Astrocyte (in vitro differentiated cells and primary cell): Measurements from ENCODE around the gene DACT3. TPM values are rescaled to one million over a fixed set of nuclear protein-coding genes. Genes with fewer than 3 reads are reported as not detected.

Source experiments
- DNase-seq: peaks from one replicate; pipeline ENCODE4 v3.0.0-alpha.2; 2010; ENCODE audit warnings: low read depth
- FAIRE-seq: peaks from 2 replicates; lab custom pipeline; 2011; peaks lifted over from hg19 to GRCh38; lab: Jason Lieb, UNC
- H2AFZ ChIP-seq: 2 replicates; pipeline ENCODE4 v1.6.0; 2012; ENCODE audit warnings: low read depth, low read length, inconsistent platforms
- H3K27ac ChIP-seq: 2 replicates; pipeline ENCODE4 v1.5.1; 2011; ENCODE audit warnings: low read depth, low read length, inconsistent platforms
- H3K27me3 ChIP-seq: 2 replicates; pipeline ENCODE4 v1.6.0; 2011; ENCODE audit warnings: low read length, inconsistent platforms; ENCODE audit not compliant: insufficient read depth
- H3K36me3 ChIP-seq: 2 replicates; pipeline ENCODE4 v1.5.1; 2011; ENCODE audit warnings: low read length, inconsistent platforms; ENCODE audit not compliant: insufficient read depth
- H3K4me1 ChIP-seq: 2 replicates; pipeline ENCODE4 v1.5.1; 2011; ENCODE audit warnings: low read length, inconsistent platforms; ENCODE audit not compliant: insufficient read depth
- H3K4me2 ChIP-seq: 2 replicates; pipeline ENCODE4 v1.6.0; 2012; ENCODE audit warnings: low read length, inconsistent platforms
- H3K4me3 ChIP-seq: 2 replicates; pipeline ENCODE4 v1.5.1; 2011; ENCODE audit warnings: low read depth, mild to moderate bottlenecking, low read length, inconsistent platforms; ENCODE audit not compliant: insufficient read depth
- H3K79me2 ChIP-seq: 2 replicates; pipeline ENCODE4 v1.6.0; 2012; ENCODE audit warnings: mild to moderate bottlenecking, low read length, inconsistent platforms; ENCODE audit not compliant: insufficient read depth
- H3K9ac ChIP-seq: 2 replicates; pipeline ENCODE4 v1.6.0; 2012; ENCODE audit warnings: mild to moderate bottlenecking, low read length, inconsistent platforms
- H3K9me3 ChIP-seq: 2 replicates; pipeline ENCODE4 v1.5.1; 2012; ENCODE audit warnings: low read depth, mild to moderate bottlenecking, low read length, inconsistent platforms; ENCODE audit not compliant: insufficient read depth
- H4K20me1 ChIP-seq: 2 replicates; pipeline ENCODE4 v1.6.0; 2012; ENCODE audit warnings: low read length, inconsistent platforms; ENCODE audit not compliant: insufficient read depth
- H3K27ac Mint-ChIP-seq: one replicate; pipeline ENCODE4 v1.8.0; 2021; ENCODE audit warnings: mild to moderate bottlenecking, mixed read lengths; ENCODE audit not compliant: unreplicated experiment
- H3K27me3 Mint-ChIP-seq: one replicate; pipeline ENCODE4 v1.8.0; 2021; ENCODE audit warnings: low read depth, mixed read lengths; ENCODE audit not compliant: unreplicated experiment
- H3K36me3 Mint-ChIP-seq: one replicate; pipeline ENCODE4 v1.8.0; 2021; ENCODE audit warnings: low read depth, mixed read lengths; ENCODE audit not compliant: unreplicated experiment
- H3K4me1 Mint-ChIP-seq: one replicate; pipeline ENCODE4 v1.8.0; 2021; ENCODE audit warnings: low read depth, mixed read lengths; ENCODE audit not compliant: unreplicated experiment
- H3K4me3 Mint-ChIP-seq: one replicate; pipeline ENCODE4 v1.8.0; 2021; ENCODE audit warnings: mild to moderate bottlenecking, moderate library complexity, mixed read lengths; ENCODE audit not compliant: unreplicated experiment
- H3K9me3 Mint-ChIP-seq: one replicate; pipeline ENCODE4 v1.8.0; 2021; ENCODE audit warnings: mild to moderate bottlenecking, mixed read lengths; ENCODE audit not compliant: unreplicated experiment
- EZH2 ChIP-seq: IDR thresholded peaks from 2 replicates; pipeline ENCODE4 v1.6.1; 2012; ENCODE audit warnings: mild to moderate bottlenecking, low read length, inconsistent platforms; ENCODE audit not compliant: insufficient read depth
- total RNA-seq: library from RNA; stranded (reverse); gene quantifications from 2 replicates; pipeline ENCODE4 v1.2.1, GENCODE V29; 2021
- TF ChIP-seq, protein P1 (sequence below): IDR thresholded peaks from 2 replicates; pipeline ENCODE4 v1.5.1; 2011; ENCODE audit warnings: low read depth, mild to moderate bottlenecking, inconsistent platforms, low read length, moderate library complexity; ENCODE audit not compliant: insufficient read depth

Gene DACT3
- total RNA-seq, 1 donor from 2014 or later: 19.8 TPM

DNA sequence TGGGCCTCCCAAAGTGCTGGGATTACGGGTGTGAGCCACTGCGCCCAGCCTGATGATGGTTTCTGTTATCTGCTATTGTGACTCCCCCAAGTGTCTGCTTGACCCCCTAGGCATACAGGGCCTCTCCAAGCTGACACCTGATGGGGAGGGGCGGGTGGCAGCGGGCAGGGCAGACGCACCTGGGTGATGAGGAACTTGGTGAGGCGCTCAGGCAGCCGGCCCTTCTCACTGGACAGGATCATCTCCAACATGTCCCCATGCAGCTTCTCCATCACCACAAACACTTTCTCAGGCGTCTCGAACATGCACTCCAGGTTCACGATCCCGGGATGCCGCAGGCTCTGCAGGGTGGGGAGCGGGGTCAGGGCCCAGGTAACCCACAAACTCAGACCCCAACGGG lies 28.4 kb upstream of the DACT3 start:
- Histone ChIP-seq H3K4me3 (no peak overlapping the region), H3K79me2 (no peaks in the 10 kb centered on the region), H3K27ac (no peak overlapping the region), H3K36me3 (peaks cover 45% of the 10 kb centered on the region), H3K27me3 (no peaks in the 10 kb centered on the region), H3K4me1 (no peaks in the 10 kb centered on the region), H3K4me2 (no peak overlapping the region), H4K20me1 (peaks cover 21% of the 10 kb centered on the region), H3K9ac (no peak overlapping the region), H3K9me3 (no peaks in the 10 kb centered on the region), H2AFZ (no peak overlapping the region)
- Mint-ChIP-seq H3K4me3 (no peak overlapping the region), H3K27me3 (no peaks in the 10 kb centered on the region), H3K27ac (no peak overlapping the region), H3K4me1 (no peaks in the 10 kb centered on the region), H3K9me3 (no peaks in the 10 kb centered on the region), H3K36me3 (peaks cover 43% of the 10 kb centered on the region)
- TF ChIP-seq, protein P1, sequence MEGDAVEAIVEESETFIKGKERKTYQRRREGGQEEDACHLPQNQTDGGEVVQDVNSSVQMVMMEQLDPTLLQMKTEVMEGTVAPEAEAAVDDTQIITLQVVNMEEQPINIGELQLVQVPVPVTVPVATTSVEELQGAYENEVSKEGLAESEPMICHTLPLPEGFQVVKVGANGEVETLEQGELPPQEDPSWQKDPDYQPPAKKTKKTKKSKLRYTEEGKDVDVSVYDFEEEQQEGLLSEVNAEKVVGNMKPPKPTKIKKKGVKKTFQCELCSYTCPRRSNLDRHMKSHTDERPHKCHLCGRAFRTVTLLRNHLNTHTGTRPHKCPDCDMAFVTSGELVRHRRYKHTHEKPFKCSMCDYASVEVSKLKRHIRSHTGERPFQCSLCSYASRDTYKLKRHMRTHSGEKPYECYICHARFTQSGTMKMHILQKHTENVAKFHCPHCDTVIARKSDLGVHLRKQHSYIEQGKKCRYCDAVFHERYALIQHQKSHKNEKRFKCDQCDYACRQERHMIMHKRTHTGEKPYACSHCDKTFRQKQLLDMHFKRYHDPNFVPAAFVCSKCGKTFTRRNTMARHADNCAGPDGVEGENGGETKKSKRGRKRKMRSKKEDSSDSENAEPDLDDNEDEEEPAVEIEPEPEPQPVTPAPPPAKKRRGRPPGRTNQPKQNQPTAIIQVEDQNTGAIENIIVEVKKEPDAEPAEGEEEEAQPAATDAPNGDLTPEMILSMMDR: no peak
- TF ChIP-seq EZH2: no peak
- DNase-seq: no peak
- no peak for FAIRE-seq

- no peaks in the 10 kb centered on the region for H3K79me2 ChIP-seq
- Mint-ChIP-seq H3K4me3 (no peak overlapping the region), H3K27ac (no peak overlapping the region), H3K27me3 (no peaks in the 10 kb centered on the region), H3K4me1 (no peaks in the 10 kb centered on the region), H3K36me3 (peaks cover 32% of the 10 kb centered on the region), H3K9me3 (no peaks in the 10 kb centered on the region)
- H2AFZ ChIP-seq: no peak overlapping the region
- no peak overlapping the region for H3K4me3 ChIP-seq
- H3K4me1 ChIP-seq: no peaks in the 10 kb centered on the region
- FAIRE-seq (no peak), DNase-seq (no peak)
- no peak overlapping the region for H3K9ac ChIP-seq
- no peak overlapping the region for H3K4me2 ChIP-seq
- H4K20me1 ChIP-seq: peaks cover 11% of the 10 kb centered on the region
- no peaks in the 10 kb centered on the region for H3K27me3 ChIP-seq
- no peak overlapping the region for H3K27ac ChIP-seq
- no peak for TF ChIP-seq EZH2
- TF ChIP-seq, protein P1: no peak
- H3K9me3 ChIP-seq: no peaks in the 10 kb centered on the region
- peaks cover 38% of the 10 kb centered on the region for H3K36me3 ChIP-seq
These were observed 26.6 kb upstream of the DACT3 start for GRCh38 chr19:46687438-46688145.

DNA sequence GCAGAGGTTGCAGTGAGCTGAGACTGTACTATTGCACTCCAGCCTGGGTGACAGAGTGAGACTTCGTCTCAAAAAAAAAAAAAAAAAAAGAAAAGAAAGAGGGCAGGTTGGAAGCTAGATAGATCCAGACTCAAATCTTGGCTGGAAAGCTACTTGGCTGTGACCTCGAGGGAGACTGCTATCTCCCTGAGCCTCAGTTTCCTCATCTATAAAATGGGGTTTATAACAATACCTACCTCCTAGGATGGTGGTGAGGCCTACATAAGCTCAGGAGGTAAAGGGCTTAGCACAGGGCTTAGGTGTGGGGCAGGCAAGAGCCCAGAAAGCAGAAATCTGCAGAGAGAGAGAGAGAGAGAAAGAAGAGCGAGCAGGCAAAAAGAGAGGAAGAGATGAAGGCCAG lies 24.2 kb upstream of the DACT3 start:
- Mint-ChIP-seq H3K4me1 (no peaks in the 10 kb centered on the region), H3K27me3 (no peaks in the 10 kb centered on the region), H3K9me3 (no peaks in the 10 kb centered on the region), H3K27ac (no peak overlapping the region), H3K36me3 (peaks cover 14% of the 10 kb centered on the region), H3K4me3 (no peak overlapping the region)
- Histone ChIP-seq H3K79me2 (no peaks in the 10 kb centered on the region), H3K4me2 (no peak overlapping the region), H2AFZ (no peak overlapping the region), H3K9me3 (no peaks in the 10 kb centered on the region), H3K4me3 (no peak overlapping the region), H3K27ac (no peak overlapping the region), H3K4me1 (no peaks in the 10 kb centered on the region), H3K9ac (no peak overlapping the region), H4K20me1 (no peaks in the 10 kb centered on the region), H3K36me3 (peaks cover 23% of the 10 kb centered on the region), H3K27me3 (no peaks in the 10 kb centered on the region)
- no peak for TF ChIP-seq EZH2
- TF ChIP-seq, protein P1: no peak
- no peak for FAIRE-seq
- DNase-seq: no peak
